Heart left ventricle (tissue), 16 donors: ENCODE data around the gene USP25. TPM values are rescaled to one million over a fixed set of nuclear protein-coding genes. Genes with fewer than 3 reads are reported as not detected.

Experiments
- ATAC-seq, 4 donors: fragments of 200-7000 bp; cut with Tn5 transposase; one replicate each; pipeline ENCODE4 v1.9.1; 2020 to 2022; ENCODE audit warnings: moderate library complexity in 4 of 4, mild to moderate bottlenecking in 3 of 4, moderate number of reproducible peaks in 1 of 4
- DNase-seq, 5 donors: peaks; one replicate each; pipeline ENCODE4 v3.0.0-alpha.2; 2020
- H3K27ac ChIP-seq, 12 donors: fragments of 200-600 bp; sonication (generic) in 4 of 12; one replicate each; pipeline versions ENCODE4 v1.5.0 to v1.8.0; 2016 to 2022; ENCODE audit warnings: mild to moderate bottlenecking in 2 of 12
- H3K27me3 ChIP-seq, 9 donors: fragments of 200-600 bp; sonication (generic) in 2 of 9; one replicate each; pipeline versions ENCODE4 v1.5.1 to v1.8.0; 2016 to 2022; ENCODE audit warnings: mild to moderate bottlenecking in 3 of 9
- H3K36me3 ChIP-seq, 9 donors: fragments of 200-600 bp; sonication (generic) in 2 of 9; one replicate each; pipeline versions ENCODE4 v1.5.0 to v1.8.0; 2018 to 2022; ENCODE audit warnings: mild to moderate bottlenecking in 2 of 9
- H3K4me1 ChIP-seq, 12 donors: fragments of 200-600 bp; sonication (generic) in 4 of 12; one replicate each; pipeline versions ENCODE4 v1.5.0 to v1.8.0; 2016 to 2022; ENCODE audit warnings: mild to moderate bottlenecking in 3 of 12
- H3K4me3 ChIP-seq, 12 donors: fragments of 200-600 bp; sonication (generic) in 4 of 12; one replicate each; pipeline versions ENCODE4 v1.5.0 to v1.8.0; 2017 to 2022; ENCODE audit warnings: mild to moderate bottlenecking in 9 of 12, moderate library complexity in 4 of 12
- H3K9me3 ChIP-seq, 12 donors: fragments of 200-600 bp; sonication (generic) in 4 of 12; one replicate each; pipeline versions ENCODE4 v1.5.0 to v1.8.0; 2016 to 2022; ENCODE audit warnings: mild to moderate bottlenecking in 1 of 12
- CTCF ChIP-seq, 12 donors: fragments of 200-600 bp; sonication (generic) in 4 of 12; IDR thresholded peaks; one replicate each; pipeline versions ENCODE4 v1.5.0 to v1.8.0; 2018 to 2022; ENCODE audit warnings: antibody characterized with exemption in 12 of 12, mild to moderate bottlenecking in 5 of 12
- POLR2A ChIP-seq, 2 donors: fragments of 450-650 bp; IDR thresholded peaks; one replicate each; pipeline ENCODE4 v1.6.1; 2017; ENCODE audit warnings: antibody characterized with exemption in 2 of 2, mild to moderate bottlenecking in 2 of 2, moderate library complexity in 2 of 2
- WGBS, 4 donors: extraction: QIAGEN DNeasy Blood & Tissue Kit in 2 of 4; methylation state at CpG; one replicate each; pipeline versions ENCODE4 v1.1.5 to v1.1.7; 2013 to 2018; 5-methylcytosine and 5-hydroxymethylcytosine counted together
- intact Hi-C, 10 donors: fragments of 100-400 bp; cut with DNase I; formaldehyde crosslinking; loops; one replicate each; pipeline versions ENCODE4 v1.11.1 to v1.14.2; 2022
- polyA plus RNA-seq, 2 donors: library from polyadenylated mRNA; stranded (reverse); fragments of 200-250 nt; gene quantifications; one replicate each; pipeline ENCODE4 v1.2.3, GENCODE V29; 2013
- total RNA-seq, 9 donors: library from RNA; depleted of rRNA in 2 of 9; stranded (reverse); fragments of >200 nt in 2 of 9; fragmentation: NEBNext Ultra II Directional in 3 of 9; extraction: Animal tissue kit (Norgen Biotek cat#: 25700) in 3 of 9; gene quantifications; one replicate each; pipeline versions ENCODE4 v1.1.0 to v1.2.4, GENCODE V29; 2016 to 2023
- donor health status: ischemic (EF 13 %, LVEDD 7.1; RV severe dilation, severe dysfunction).
- donor health status: healthy with polysubstance abuse.
- donor health status: DM: no; HTN: yes; CAD: no.
- donor health status: DM: no; HTN: no; CAD: no.
- donor health status: ischemic (EF 25% LVEDD 6.9; RV normal size, moderate dysfunction).
- donor health status: ischemic (EF 25% LVEDD 5.7; RV mildly dilated, moderate dysfunction).
- donor health status: healthy.
- donor health status: DM: yes; HTN: yes; CAD: no.
- donor health status: ischemic (EF 35%, LVEDD 5.7; RV mildly dilated, moderate dysfunction).
- donor health status: nonischemic (EF 11% LVEDD 7.7; RV severe dilation, severe dysfunction).
- donor health status: DM: yes; HTN: yes; CAD: no.
- donor health status: PGD.
- donor health status: ischemic (EF 29% LVEDD 5.4; RV normal size, mild dysfunction).
- donor health status: nonischemic (EF 23%, LVEDD 6.1; RV moderate dilation, normal function).

Gene USP25
- total and polyA plus RNA-seq, 11 donors: 20.4 to 55.3 (median 44.6) TPM

- Histone ChIP-seq H3K27ac (peak overlapping the region; percentile 33 to 82 (median 63)), H3K9me3 (no peaks in the 10 kb centered on the region), H3K4me1 (peaks cover 0 to 28% (median 8%) of the 10 kb centered on the region in 12 donors), H3K36me3 (peaks cover 0 to 54% (median 30%) of the 10 kb centered on the region in 9 donors), H3K4me3 (peak overlapping the region in 6 of 12 donors; percentile 1 to 20 (median 11)), H3K27me3 (no peaks in the 10 kb centered on the region)
- 50 to 59% (median 53%) methylated on average over 8 of the region's 8 CpGs for WGBS, 4 donors
- ATAC-seq: peak; percentile 79 to 92 (median 85)
- TF ChIP-seq CTCF (IDR thresholded peaks at IDR 0.05): no peak
- TF ChIP-seq POLR2A (IDR thresholded peaks at IDR 0.05): no peak
- peak in 1 of 5 donors; percentile 11 for DNase-seq
- intact Hi-C loops: loop anchor here in 6 of 10 donors (2.0 to 10.0 kb wide), 4 partner anchors 58 to 212 kb away; no protein-coding TSS in a partner anchor
Measured at GRCh38 chr21:15826908-15827601, 97.3 kb downstream of the USP25 start.

GRCh38 chr21:15831497-15831896 lies 101.7 kb downstream of the USP25 start:
- TF ChIP-seq CTCF (IDR thresholded peaks at IDR 0.05) (no peak), POLR2A (IDR thresholded peaks at IDR 0.05) (no peak)
- intact Hi-C loops: loop anchor here in 1 of 10 donors (10.0 kb wide), 1 partner anchor 97 kb away; no protein-coding TSS in a partner anchor
- no peak for ATAC-seq
- peaks cover 0 to 16% (median 0%) of the 10 kb centered on the region in 12 donors for H3K4me1 ChIP-seq
- H3K4me3 ChIP-seq: no peak overlapping the region
- DNase-seq: no peak
- peaks cover 0 to 78% (median 66%) of the 10 kb centered on the region in 9 donors for H3K36me3 ChIP-seq
- H3K27ac ChIP-seq: no peak overlapping the region
- no peaks in the 10 kb centered on the region for H3K27me3 ChIP-seq
- H3K9me3 ChIP-seq: no peaks in the 10 kb centered on the region
- 74 to 83% (median 78%) methylated on average over 4 of the region's 4 CpGs for WGBS, 4 donors

GRCh38 chr21:15837645-15838044 lies 107.9 kb downstream of the USP25 start:
- intact Hi-C loops: loop anchor here in 1 of 10 donors (10.0 kb wide), 1 partner anchor 103 kb away; no protein-coding TSS in a partner anchor
- peak overlapping the region in 6 of 12 donors; percentile 8 to 72 (median 40) for H3K27ac ChIP-seq
- no peaks in the 10 kb centered on the region for H3K27me3 ChIP-seq
- TF ChIP-seq CTCF (IDR thresholded peaks at IDR 0.05): no peak
- no peak for TF ChIP-seq POLR2A (IDR thresholded peaks at IDR 0.05)
- H3K4me1 ChIP-seq: peaks cover 0 to 28% (median 8%) of the 10 kb centered on the region in 12 donors
- no peak overlapping the region for H3K4me3 ChIP-seq
- H3K36me3 ChIP-seq: peaks cover 0 to 60% (median 41%) of the 10 kb centered on the region in 9 donors
- no peaks in the 10 kb centered on the region for H3K9me3 ChIP-seq
- DNase-seq (no peak), ATAC-seq (peak; percentile 85 to 86 (median 86))
- 43 to 51% (median 50%) methylated on average over 4 of the region's 4 CpGs for WGBS, 4 donors

GRCh38 chr21:15839026-15839425 lies 109.2 kb downstream of the USP25 start:
- ATAC-seq (no peak), DNase-seq (no peak)
- TF ChIP-seq POLR2A (IDR thresholded peaks at IDR 0.05) (no peak), CTCF (IDR thresholded peaks at IDR 0.05) (no peak)
- no peak overlapping the region for H3K4me3 ChIP-seq
- H3K9me3 ChIP-seq: no peaks in the 10 kb centered on the region
- H3K36me3 ChIP-seq: peaks cover 0 to 56% (median 40%) of the 10 kb centered on the region in 9 donors
- H3K27me3 ChIP-seq: no peaks in the 10 kb centered on the region
- WGBS, 4 donors: 92 to 99% (median 97%) methylated on average over 2 of the region's 2 CpGs
- peaks cover 0 to 29% (median 8%) of the 10 kb centered on the region in 12 donors for H3K4me1 ChIP-seq
- intact Hi-C loops: loop anchor here in 1 of 10 donors (10.0 kb wide), 1 partner anchor 104 kb away; no protein-coding TSS in a partner anchor
- no peak overlapping the region for H3K27ac ChIP-seq
